Measurements from ENCODE around the gene HGFAC.

HGFAC gene

DNA sequence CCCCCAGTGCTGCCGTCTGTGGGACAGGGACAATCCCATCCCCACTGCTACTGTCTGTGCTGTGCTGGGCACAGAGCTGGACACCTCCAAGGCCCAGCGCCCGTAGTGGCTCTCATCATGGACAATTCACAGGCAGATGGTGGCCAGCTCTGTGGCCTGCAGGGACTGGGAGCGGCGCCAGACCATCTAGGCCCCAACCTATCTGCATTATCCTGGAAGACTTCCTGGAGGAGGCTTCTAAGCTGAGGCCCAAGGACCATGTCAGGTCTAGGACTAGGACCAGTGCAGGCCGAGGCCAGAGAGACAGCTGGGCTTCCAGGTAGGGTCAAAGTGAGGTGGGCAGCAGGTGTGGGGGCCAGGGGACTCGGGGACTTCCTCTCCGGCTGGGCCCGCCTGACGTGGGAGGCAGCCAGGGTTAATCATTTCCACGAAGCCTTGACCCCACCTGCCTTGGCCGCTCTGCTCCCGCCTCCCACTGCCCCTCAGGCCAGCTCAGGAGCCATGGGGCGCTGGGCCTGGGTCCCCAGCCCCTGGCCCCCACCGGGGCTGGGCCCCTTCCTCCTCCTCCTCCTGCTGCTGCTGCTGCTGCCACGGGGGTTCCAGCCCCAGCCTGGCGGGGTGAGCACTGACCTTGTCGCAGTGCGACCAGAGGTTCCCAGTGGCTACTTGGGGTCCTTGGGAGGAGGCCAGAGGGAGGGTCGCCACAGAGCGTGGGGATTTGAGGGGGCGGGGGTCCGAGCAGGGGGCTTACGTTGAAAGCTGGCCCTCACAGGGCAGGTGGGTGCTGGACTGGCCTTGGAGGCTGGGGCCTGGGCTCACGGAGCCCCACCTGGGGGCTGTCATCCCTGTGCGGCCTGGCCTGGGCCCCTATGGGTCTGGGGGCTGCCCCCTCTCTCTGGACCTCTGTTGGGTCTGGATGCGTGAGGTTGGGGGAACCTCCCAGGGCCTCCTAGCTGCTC, at the start of gene HGFAC:
Gene HGFAC (plus strand): TSS at position 468 of the 959 bp plus-strand sequence. CDS start 34 bp downstream, at position 502.
- no peak for DNase-seq (ENCODE audit: low spot score)

DNA sequence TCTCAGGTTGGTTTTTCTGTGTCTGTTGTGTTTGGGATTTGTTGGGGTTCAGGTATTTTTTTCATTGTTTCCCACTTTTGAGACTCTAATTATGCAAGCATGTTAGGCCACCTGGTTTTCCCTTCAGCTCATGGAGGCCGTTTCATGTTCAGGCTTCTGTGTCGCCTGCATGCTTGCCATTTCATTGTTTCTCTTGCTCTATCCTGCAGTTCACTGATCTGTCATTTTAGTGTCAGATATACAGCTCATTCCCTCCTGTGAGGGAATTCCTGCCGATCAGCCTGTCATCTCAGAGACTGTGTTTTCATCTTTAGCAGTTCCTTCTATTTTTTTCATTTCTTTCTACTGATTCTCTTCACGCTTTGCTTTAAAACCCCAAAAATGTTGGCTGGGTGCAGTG, 49.4 kb upstream of the HGFAC start:
- no peak for DNase-seq (ENCODE audit: low spot score)

DNA sequence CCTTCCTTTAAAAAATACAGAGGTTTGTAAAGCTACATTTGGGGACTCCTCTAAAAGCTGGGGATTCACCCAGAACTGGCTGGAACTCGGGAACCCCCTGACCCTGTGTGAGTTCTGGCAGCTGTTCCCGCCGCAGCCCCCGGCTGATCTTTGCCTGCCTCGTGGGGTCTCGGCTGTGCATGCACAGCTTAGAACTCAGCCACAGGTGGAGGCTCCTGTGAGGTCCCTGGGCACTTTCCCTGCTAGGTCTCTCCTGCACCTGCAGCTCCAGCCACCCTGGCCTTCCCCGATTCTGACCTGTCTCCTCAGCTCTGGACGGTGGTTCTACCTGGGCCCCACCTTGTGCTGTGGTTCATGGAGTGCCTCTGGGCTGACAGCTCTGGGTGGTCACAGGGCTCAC, 48.6 kb upstream of the HGFAC start:
- DNase-seq (ENCODE audit: low spot score) = no peak

DNA sequence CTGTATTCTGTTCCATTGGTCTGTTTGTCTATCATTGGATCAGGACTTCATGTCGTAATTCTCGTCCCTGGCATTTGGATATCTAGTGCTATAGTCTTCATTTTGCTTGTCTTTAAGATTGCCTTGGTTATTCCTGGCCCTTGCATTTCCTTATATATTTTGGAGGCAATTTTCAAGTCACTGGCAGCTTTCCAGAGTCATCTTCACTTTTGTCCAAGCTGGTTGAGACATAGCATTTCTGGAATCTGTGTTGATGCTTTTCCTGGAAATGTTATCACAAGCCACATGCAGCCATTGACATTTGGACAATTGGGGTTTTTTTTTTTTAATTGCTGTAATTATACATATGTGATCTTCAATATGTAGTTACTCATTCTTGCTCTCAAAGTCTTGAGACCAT, 45.2 kb upstream of the HGFAC start:
- DNase-seq (ENCODE audit: low spot score) = no peak

DNA sequence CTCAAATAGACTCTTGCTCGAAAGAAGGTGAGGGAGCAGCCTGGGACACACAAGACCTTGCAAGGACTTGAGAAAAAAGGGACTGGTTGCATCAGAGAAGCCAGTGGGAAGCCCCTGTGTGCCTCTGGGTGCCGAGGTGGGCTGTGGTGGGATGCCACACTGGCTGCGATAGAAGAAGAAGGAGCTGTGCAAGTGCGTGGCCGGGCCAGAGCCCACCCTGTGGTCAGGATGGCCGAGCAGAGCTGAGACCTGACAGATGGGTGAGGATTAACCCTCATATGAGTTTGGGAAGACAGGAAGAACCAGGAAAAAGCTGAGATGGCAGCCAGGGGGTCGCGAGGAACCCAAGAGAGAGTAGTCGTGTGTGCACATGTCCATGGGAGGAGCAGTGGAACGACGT, 44.6 kb upstream of the HGFAC start:
- DNase-seq (ENCODE audit: low spot score) = no peak

DNA sequence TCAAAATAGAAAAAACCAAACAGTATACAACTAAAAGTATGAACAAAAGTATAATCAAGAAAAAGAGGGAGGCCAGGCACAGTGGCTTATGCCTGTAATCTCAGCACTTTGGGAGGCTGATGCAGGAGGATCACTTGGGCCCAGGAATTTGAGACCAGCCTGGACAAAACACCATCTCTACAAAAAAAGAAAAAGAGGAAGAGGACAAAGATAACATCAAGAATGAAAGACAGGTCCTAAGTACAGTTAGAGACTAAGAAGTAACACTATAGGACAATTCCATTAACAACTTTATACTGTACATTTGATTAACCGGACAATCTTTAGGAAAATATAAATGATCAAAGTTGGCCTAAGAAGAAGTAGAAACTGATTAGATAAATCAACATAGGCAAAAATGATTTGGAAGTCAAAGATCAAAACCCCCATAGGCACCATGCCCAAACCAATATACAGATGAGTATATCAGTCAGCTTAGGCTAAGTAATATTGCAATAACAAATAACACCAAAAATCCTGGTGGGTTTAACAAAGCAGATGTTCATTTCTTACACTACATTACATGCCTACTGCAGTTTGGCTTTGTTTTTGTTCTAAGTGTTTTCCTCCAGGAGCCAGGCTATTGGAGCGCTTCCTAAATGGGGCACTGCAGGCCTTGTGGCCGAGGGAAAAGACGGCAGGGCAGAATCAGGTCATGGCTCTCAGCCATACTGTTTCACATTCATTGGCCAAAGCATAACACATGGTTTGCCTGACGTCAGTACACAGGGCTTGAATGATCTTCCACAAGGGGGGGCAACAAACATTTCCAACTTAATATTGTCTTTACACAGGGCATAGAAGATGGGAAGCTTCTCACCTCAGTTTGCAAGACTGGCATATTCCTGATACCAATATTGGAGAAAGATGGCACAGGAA, 42.2 kb upstream of the HGFAC start:
- DNase-seq (ENCODE audit: low spot score) = no peak

DNA sequence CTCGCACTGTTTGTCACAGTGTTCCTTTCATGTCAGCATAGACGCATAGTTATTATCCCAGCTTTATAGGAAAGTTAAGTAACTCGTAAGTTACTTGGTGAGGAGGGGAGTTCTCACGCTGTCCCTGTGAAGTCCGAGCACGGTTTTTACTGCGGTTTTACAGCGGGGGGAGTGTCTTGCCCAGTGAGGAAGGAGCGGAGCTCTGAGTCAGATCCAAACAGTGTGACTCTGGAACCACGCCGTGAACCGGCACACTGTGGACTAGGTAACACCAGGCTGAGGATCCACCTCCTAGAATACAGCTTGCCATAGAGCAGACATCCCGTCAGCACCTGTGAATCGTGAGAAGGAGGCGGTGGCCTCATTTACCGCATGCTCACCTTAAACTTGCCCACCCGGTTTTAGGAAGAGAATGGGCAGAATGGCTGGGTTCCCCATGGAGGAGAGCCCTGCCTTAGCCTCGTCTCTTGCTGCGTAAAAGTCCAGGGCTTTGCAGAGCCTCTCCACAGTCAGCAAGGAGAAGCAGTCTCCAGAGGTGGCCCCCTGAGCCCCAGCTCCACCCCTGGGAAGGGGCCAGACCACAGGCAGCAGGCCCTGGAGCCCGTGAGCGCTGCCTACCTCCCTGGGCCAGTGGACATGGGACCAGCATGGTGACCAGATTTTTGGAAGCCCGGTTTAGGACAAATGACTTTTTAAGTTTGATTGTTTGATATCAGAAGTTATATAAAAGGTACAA, 40.2 kb upstream of the HGFAC start:
- no peak for DNase-seq (ENCODE audit: low spot score)

DNA sequence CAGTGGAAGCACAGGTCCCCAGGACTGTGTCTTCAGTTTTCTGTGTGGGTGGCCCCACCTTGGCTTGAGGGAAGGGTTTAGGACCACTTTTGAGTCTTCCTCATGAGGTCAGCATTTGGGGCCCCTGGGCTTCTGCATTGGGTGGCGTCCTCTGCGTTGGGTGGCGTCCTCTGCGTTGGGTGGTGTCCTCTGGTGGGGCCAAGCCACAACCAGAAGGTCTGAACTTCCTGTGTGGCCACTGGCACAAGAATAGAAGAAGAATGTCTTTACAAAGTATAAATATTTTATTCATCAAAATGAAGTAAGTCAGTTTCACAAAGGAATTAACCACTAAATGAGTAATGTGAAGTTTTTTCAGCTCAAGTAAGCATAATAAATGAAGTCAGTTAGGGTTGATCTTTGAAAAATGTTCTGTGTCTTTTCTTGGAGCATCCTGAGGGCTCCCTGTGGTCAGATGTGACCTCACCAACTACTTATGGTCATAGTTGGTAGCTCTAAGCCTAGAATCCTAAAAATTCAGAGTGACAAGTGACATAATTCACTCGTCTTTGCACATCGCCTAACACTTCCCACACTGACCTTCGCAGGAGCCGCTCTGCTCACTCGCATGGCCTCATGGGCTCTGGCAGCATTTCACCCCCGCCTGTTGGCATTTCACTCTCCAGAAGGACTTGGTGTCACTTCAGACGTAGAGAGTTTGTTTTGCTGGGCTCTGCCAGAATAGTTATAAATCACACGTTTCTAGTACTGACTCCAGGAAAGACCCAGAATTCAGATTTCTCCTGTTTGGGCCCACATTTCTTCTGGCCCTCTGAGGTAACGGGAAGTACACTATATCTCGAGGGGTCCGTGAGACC, 39.0 kb upstream of the HGFAC start:
- no peak for DNase-seq (ENCODE audit: low spot score)

DNA sequence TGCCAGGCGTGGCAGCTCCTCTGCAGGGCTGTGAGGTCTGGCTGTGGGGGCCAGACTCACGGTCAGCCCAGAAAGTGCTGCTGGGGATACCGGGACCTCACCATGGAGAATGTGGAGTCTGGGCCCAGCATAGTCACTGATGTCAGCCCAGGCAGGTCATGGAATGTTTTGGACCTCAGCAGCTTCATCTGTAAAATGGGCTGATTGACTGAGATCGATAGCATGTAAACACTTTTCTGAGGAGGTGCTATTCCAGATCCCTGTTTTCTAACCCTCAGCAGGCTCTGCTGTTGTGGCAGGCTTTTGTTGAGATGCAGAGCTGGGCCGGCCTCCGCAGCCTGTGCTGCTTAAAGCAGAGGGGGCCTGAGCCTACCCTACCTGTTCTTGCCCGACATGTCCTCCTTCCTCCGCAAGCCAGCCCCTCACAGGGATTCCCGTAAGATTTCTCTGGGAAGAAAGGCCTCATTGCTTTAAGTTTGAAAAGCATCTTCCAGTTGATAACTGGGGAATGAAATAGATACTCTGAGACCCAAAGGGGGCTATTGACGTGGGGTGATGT, 38.3 kb upstream of the HGFAC start:
- DNase-seq (ENCODE audit: low spot score) = no peak

DNA sequence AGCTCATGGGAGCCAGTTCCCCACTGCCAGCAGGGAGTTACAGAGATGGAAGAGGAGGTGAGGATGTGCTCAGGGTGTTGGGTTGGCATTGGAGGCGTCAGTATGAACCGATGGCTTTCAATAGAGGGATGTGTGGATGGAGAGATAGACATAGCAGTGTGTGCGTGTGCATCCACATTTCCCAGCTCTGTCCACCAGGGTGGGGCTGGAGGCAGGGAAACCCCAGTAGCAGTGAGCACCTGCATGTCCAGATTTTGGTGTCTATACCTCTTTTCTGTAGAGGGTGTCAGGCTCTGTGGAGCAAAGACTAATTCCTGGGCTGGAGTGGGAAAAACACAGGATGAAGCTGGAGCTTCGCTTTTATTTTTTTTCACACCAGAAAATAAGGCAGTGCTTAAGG, 37.2 kb upstream of the HGFAC start:
- no peak for DNase-seq (ENCODE audit: low spot score)

DNA sequence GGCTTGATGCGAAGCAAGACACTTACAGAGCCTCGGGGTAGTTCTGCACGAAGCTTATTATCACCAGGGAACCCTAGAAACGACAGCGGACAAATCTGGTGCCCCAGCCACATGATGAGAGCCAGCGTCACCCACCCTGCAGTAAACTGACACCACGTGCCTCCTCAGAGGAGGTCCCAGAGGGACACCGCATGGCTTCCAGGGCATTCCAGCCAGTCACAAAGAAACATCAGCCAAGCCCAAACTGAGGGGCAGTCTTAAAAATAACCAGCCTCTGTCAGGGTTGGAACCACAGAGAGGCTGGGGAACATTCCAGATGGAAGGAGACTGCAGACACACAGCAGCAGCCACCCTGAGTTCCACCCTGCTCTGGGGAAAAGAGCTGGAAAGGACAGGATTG, 36.6 kb upstream of the HGFAC start:
- no peak for DNase-seq (ENCODE audit: low spot score)

DNA sequence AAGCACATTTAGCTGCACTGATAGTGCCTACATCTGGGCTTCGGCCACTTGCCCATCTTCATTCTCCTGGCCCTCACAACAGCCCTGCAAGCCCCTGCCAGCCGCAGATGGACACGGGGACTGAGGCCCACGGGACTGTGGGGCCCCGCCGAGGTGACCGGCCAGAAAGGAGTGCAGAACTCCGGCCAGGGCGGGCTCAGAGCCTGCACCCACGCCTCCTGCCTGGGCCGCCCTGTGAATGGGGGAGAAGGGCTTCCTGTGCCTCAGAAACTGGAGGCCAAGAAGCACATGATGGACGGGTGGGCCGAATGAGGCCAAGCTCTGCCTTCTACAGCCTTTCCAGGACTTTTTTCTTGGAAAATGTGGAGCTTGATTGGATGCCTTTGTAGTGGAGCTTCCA, 35.7 kb upstream of the HGFAC start:
- no peak for DNase-seq (ENCODE audit: low spot score)

DNA sequence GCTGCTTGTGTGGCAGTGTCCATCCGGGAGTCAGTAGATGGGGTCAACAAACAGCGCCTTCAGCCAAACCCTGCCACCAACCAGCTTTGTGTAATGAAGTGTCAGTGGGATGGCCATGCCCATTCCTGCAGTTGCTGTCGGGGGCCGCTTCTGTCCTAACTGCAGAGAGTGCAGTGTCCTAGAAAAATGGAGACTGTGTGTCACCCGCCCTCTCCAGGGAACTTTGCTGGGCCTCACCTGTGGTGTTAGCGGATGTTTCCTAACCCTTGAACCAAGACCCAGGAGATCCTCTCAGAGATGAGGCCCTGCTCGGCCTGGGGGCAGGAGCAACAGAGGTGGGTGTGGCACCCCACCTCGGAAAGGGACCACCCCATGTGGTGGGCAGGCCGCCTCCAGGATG, 35.3 kb upstream of the HGFAC start:
- no peak for DNase-seq (ENCODE audit: low spot score)

DNA sequence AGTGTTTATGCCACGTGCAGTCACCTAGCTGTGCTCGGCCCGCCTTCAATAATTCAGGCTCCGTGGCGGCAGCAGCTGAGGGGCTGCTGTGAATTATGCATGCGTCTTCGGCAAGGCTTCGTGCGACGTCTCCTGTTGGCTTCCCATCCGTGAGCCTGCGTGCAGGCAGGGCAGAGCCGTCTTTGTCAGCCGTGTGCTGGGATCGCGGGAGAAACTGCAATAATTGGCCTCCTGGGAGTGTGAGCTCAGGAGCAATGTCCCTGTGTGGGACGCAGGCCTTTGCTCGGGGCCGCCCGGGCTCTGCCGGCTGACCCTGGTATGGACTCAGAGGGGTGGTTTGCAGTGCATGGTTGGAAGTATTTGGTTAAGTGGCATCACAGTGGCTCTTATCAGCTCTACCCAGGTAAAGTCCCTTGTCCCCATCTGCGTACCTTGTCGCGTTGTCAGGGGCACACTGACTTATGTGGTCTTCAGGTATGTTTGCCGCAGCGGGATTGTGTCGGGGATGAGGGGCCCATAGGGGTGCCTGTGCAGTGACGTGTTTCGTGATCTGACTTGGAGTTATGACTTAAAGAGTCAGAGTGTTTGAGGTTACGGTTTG, 34.5 kb upstream of the HGFAC start:
- no peak for DNase-seq (ENCODE audit: low spot score)

DNA sequence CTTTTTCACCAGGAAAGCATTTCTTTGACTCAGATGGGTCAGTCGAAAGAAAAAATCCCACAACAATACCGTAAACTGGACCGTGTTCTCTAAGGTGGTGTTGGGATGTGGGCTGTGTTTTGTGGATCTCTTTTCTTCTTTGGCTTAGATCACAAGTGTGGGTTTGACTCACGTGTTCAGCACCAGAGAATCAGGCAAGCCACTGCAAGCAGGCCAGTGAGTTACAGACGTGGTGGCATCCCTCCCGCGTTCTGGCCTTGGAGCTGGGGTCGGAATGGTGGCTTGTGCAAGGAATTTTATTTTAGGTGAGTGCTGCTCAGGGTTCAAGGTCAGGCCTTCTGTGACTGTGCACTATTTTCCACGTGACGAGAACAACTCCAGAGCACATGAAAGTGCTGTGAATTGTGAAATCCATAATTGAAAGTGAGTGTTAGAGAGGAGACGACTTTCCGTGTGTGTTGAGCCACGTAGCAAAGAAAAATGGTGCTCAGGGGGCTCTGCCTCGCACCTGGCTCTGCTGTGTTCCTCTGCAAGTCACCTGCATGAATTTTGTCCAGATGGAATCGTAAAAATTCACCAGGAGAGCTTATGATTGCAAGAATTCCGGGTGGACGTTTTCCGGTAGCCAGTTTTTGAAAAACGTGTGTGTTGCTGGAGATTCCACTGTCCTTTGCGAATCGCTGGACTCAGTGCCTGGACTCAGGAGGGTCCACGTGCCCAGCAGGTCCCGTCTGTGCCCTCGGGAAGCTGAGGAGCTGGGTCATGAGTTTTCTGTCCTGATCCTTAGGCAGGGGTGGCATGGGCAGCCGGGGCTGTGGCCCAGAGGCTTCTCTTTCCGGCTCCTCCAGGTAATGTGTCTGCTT, 33.6 kb upstream of the HGFAC start:
- no peak for DNase-seq (ENCODE audit: low spot score)

DNA sequence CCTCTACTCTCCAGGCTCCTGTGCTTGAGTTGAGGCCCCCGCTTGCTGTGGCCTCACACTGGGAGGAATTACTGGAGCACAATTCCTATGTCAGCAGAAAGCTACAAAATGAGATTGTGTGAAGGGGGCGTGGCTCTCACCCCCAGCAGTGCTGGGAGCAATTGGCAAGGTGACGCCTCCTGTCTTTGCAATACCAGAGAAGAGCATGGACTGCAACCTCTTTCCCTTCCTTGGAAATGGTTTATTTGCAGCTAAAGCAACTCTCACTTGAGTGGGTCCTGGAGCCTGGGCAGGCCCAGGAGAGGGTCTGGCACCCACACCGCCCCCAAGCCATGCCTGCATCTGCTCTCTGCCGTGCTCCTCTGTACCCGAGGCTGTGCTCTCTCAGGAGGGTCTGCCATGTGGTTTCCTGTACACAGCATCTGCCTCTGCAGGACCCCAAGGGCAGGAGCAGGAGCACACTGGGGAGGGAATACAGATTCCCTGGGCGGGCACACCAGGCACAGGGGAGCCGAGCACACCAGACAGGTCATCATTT, 32.9 kb upstream of the HGFAC start:
- DNase-seq (ENCODE audit: low spot score) = no peak

DNA sequence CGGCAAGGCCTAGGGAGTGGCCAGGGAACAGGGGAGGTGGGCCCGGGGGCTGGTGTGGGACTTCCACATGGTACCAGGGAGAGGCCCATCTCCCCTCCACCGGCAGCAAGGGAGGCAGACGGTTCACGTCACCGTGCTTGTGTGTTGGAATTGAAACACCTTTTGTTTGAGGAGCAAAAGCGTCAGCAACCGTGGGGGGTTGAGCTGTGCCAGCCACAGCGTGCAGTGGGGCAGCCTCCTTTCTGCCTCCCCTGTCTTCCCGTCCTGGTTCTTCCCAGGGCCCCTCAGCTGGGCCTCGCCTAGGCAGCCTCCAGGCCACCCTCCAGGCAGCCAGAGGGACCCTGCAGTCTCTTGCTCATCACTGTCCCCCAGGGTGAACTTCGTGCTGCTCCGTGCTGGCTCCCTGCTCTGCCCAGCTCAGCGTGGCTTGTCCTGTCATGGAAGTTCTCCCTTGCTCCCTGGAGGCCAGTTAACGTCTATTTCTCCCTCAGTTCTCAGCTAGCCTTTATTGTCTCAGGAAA, 32.1 kb upstream of the HGFAC start:
- DNase-seq (ENCODE audit: low spot score) = no peak

DNA sequence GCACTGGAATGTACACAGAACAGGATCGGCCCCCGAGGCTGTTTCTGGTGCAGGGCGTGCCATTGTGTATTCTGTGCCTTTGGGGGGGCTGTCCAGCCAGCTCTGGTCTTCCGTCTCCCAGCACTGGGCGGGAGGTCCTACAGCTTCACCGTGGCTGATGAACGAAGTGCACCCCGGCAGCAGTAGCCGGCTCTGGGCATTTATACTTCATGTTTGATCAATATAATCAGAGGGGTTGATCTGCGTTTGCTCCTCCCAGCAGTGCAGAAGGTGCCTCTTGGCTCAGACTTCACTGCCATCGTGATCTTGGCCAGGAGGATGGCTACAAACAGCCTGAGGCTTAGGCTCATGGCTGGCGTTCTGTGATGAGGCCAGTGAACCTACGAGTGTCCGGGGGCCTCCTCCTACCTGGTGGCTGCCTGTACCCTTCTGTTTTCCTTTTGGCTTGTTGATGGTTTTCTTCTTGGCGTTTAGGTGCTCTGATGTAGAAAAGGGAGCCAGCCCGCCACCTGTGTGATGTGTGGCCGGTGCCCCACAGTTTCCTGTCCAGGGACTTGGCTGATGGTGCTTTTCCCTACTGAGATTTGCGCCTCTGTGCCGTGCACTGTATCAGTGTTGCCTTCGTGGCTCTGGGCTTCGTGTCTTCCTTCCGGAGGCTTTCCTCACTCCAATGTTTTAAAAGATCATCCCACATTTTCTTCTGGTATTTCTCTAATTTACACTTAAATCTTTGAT, 31.2 kb upstream of the HGFAC start:
- DNase-seq (ENCODE audit: low spot score) = no peak
